Stomach (tissue), 4 donors: ENCODE data around the gene GPR176.

Source experiments
- CTCF ChIP-seq, 7 experiments: fragments of 450-650 bp in 4 of 7; fragments of 200-600 bp in 3 of 7; sonication (generic) in 3 of 7; IDR thresholded peaks; one replicate each; pipeline ENCODE4 v1.5.1; 2016 to 2019; ENCODE audit warnings: antibody characterized with exemption in 7 of 7, control low read depth in 2 of 7, mild to moderate bottlenecking in 1 of 7
- EP300 ChIP-seq: sonication (generic); formaldehyde crosslinking; IDR thresholded peaks from one replicate; pipeline ENCODE4 v1.6.1; 2017; ENCODE audit warnings: antibody characterized with exemption
- POLR2A ChIP-seq, 4 donors: fragments of 450-650 bp; IDR thresholded peaks; one replicate each; pipeline ENCODE4 v1.6.1; 2016; ENCODE audit warnings: antibody characterized with exemption in 4 of 4, control low read depth in 2 of 4, mild to moderate bottlenecking in 1 of 4, moderate library complexity in 1 of 4

GRCh38 chr15:39778021-39778420 lies 142.0 kb downstream of the GPR176 start:
- TF ChIP-seq CTCF (IDR thresholded peaks at IDR 0.05) (no peak), POLR2A (IDR thresholded peaks at IDR 0.05) (no peak), EP300 (no peak)
